Right lung (tissue), 5 donors: ENCODE measurements around the gene SLC2A8. TPM values are rescaled to one million over a fixed set of nuclear protein-coding genes. Genes with fewer than 3 reads are reported as not detected.

Source experiments
- DNase-seq, 2 donors: peaks; one replicate each; pipeline ENCODE4 v3.0.0-alpha.2; 2013
- polyA plus RNA-seq, 5 donors: library from polyadenylated mRNA; unstranded; fragments of 120-200 nt; gene quantifications; one replicate each; pipeline versions ENCODE4 v1.2.1 to v1.2.3, GENCODE V29; 2013; ENCODE audit warnings: inconsistent platforms in 1 of 5, low replicate concordance in 1 of 5; ENCODE audit not compliant: insufficient read length in 5 of 5, insufficient read depth in 1 of 5

SLC2A8 gene
- polyA plus RNA-seq, 5 donors = 13.9 to 25.6 (median 21.7) TPM

- DNase-seq = no peak
Observed at GRCh38 chr9:127370672-127371648, 26.0 kb upstream of the SLC2A8 start.

GRCh38 chr9:127380479-127380878, 16.5 kb upstream of the SLC2A8 start:
- DNase-seq = no peak

GRCh38 chr9:127382541-127382940, 14.4 kb upstream of the SLC2A8 start:
- DNase-seq = no peak

DNA sequence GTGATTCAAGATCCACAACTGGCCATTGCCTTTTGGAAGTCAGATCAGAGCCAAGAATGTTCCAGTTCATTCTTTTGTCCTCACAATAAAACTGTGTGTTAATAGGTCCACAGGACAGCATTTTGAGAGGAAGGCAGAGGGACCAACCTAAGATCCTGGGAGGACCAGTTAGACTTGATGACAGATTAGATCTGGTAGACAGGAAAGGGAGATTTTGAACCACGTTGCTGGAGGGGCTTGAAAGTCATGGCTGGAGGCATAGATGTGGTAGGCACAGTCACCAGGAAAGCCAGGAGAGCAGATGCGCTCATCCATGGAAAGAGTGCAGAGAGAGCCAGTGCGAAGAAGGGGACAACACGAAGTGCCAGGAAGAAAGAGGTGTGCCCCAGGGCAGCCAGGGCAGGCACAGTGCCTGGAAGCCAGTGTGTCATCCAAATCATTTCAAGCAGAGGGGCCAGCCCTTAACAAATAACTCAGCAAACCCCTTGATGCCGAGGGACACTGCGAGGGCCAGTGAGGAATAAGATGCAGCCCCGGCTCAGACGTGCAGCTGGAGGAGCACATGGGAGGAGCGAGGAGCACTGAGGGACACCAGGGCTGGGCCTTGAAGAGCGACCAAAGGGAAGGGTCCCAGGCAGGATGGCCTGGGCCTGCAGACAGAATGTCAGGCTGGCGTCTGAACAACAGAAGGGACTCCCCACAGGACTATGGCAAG, 12.8 kb upstream of the SLC2A8 start:
- DNase-seq = no peak

- no peak for DNase-seq
Observed at GRCh38 chr9:127384901-127385300, 12.1 kb upstream of the SLC2A8 start.

GRCh38 chr9:127386249-127386648, 10.7 kb upstream of the SLC2A8 start:
- DNase-seq = no peak

DNA sequence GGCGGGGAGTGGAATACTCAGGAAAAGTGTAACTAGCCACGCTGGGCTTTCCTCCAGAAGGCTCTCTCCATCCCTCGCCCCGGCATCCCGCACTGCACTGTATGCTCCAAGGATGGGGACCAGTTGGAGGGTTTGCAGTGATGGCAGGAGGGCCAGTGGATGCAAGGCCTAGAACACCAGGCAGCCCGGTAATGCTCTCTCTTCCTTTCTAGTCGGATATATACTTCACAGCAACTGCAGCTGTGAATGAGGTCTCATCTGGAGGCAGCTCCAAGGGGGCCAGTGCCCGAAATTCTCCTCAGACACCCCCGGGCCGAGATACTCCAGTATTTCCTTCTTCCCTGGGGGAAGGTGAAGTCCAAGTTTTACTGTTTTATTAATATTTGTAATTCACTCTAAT, 10.0 kb upstream of the SLC2A8 start:
- DNase-seq = no peak

DNA sequence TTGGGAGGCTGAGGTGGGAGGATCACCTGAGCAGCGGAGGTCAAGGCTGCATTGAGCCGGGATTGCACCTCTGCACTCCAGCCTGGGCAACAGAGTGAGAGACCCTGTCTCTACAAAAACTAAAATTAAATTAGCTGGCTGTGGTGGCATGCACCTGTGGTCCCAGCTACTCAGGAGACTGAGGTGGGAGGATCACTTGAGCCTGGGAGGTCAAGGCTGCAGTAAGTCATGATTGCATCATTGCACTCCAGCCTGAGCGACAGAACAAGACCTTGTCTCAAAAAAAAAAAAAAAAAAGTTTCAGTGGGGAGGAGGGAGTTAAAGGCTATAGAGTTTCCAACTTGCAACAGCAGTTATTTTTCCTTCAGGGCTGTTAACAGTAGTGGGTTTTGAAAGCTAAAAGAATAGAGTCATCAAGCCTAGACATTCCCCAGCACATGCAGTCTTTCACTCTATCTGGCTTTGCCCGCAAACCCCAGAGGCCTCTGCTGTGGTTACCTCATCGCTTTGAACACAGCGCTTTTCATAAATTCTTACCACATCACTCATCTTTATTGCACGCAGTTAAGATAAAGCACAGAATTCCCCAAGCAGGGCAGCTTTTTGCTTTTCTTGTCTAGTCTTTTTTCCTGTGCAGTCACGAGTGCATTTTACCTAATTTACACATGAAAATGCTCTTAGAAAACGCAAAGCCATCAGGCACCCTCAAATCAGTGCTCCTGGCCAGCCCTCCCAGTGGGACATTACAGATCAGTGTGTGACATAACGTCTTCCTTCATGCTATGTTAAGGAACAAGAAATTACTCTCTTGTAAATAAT, 8.7 kb upstream of the SLC2A8 start:
- DNase-seq = peak; percentile 24 to 52

DNA sequence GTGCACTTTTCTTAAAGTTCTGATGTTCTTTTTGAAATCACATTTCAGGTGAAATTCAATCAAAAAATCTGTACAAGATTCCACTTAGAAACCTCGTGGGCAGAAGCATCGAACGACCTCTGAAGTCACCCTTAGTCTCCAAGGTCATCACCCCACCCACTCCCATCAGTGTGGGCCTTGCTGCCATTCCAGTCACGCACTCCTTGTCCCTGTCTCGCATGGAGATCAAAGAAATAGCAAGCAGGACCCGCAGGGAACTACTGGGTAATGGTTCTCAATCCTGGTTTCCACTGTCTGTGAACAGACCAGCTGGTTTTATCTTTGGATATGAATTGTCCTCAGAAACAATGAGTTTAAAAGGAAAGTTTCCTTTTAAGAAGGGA, 8.1 kb upstream of the SLC2A8 start:
- DNase-seq = no peak

DNA sequence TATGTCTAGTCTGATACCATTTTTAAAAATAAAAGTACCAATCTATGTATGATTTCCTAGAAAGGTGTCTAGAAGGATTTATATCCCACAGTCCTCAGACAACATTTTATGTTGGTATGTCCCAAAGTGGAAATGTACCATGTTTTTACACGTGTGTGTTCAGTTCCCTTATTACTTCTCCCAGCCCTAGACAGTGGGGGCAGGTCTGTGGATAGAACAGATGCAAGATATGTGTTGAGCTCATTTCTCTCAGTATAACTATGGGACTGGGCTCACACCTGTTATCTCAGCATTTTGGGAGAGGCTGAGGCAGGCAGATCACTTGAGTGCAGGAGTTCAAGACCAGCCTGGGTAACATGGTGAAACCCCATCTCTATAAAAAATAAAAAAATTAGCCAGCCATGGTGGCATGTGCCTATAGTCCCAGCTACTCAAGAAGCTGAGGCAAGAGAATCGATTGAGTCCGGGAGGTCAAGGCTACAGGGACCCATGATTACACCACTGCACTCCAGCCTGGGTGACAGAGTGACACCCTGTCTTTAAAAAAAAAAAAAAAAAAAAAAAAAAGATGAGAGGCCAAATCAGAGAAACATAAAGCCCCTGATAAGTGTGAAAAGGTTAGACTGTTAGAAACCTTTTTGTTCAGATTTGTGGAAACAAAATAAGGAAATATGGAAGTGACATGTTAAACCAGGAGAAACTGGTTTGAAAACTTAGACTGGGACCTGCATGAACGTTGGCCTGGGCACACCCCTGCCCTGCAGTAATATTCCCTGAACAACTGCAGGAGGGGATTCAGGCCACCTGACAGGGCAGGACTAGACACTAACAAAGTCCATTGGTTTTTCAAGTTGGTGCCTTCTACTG, 7.4 kb upstream of the SLC2A8 start:
- no peak for DNase-seq

GRCh38 chr9:127390248-127390545, 6.8 kb upstream of the SLC2A8 start:
- no peak for DNase-seq

DNA sequence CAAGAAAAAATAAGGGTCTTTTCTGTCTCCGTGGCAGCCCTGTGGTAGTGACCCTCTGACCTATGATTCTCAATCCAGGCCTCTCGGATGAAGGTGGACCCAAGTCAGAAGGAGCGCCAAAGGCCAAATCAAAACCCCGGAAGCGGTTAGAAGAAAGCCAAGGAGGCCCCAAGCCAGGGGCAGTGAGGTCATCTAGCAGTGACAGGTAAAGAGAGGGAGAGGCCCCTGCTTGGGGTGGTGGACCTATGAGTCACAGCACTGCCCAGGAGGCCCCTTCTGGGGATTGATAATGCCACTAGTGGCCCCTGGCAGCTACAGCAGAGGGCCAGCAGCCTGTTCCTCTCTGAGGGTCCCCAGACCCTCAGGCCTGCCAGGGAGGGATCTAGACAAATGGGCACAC, 6.4 kb upstream of the SLC2A8 start:
- DNase-seq = no peak

DNA sequence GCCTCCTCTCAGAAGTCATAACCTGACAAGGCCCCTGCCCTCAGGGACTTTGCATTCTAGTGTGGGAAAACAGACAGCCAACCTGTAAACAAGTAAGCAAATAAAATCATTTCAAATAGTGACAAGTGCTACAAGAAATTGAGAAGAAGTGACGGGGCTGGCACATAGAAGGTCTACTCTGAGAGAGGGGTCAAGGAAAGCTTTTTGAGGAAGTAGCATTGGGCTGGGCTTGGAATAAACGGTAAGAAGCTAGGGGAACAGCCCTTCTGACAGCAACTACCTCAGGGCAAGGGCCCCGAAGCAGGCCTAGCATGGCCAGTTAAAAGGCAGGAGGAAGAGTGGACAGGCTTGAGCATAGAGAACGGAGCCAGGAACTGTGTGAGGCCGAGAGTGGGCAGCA, 4.8 kb upstream of the SLC2A8 start:
- DNase-seq = no peak

- DNase-seq = no peak
Observed at GRCh38 chr9:127392976-127393375, 4.0 kb upstream of the SLC2A8 start.

DNA sequence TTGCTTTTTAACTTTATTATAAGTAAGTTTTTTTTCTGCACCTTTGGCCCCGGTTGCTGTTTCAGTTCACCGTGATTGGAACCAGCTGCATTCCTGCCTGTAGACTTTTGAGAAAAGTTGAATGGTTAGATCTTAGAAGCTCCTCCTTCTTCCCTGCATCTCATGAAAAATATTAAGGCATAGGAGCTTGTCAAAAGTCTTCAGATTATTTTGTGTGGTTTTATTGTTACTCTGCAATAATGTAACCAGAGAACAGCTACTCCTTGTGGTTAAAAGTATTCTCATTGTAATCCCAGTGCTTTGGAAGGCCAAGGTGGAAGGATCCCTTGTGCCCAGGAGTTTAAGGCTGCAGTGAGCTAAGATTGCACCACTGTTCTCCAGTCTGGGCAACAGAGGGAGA, 3.3 kb upstream of the SLC2A8 start:
- no peak for DNase-seq

DNA sequence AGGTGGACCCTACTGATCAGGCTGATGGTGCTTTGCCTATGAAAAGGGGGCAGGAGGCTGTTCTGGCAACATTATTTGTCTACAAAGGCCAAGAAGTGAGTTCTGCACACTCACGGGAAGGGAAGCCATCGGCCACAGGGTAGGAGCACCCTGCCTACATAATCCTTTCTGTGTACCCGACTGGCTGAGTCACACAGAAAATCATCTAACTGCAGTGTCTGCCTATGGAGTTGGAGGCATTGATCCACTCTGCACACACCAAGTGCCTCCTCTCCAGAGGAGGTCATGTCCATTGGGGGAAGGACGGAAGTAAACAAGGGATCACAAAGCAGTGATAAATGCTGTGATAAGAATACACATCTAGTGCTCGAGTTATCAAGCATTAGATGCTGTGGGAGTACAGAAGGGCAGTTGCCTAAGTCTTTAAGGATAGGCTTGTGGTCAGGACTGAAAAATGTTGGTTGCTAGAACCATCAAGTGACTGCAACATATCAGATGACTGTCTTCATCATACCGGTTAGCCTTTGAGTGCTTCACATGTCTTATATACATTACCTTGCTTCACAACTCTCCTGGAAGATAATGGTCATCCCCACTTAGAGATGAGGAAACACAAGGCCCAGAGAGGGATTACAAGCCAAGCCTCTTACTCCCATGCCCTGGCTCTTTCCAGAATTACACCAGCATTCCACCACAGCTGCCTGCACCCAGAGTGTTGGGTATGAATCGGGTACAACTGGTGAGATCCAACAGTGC, 1.3 kb upstream of the SLC2A8 start:
- no peak for DNase-seq

DNA sequence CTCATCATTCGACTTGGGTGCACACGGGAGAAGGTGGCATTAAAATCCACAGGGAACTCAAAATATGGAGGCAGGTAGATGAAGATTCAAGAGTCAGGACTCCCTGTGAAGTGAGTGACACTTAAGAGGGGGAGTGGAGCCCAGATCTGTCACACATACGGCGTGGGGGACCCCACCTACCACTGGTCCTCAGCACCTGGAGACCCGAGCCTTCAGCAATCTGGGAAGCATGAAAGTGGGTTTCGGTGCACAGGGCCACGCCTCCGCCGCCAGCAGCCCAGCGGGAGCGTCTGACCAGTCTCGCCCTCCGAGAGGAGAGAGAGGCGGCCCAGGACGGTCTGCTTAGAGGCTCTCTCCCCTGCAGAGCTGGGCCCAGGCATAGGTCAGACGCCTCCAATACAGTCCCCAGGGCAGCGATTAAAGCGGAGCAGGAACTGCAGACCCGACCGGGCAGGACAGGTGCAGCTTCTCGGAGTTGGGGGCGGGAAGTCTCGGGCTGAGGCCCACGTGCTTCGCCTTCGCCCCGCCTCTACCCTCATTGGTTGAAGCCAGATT, 639 bp upstream of the SLC2A8 start:
- no peak for DNase-seq

- peak; percentile 46 to 50 for DNase-seq
Observed at GRCh38 chr9:127397646-127398274, 791 bp downstream of the SLC2A8 start.

GRCh38 chr9:127398275-127398647, 1.3 kb downstream of the SLC2A8 start:
- DNase-seq = no peak
